Activated naive CD4-positive, alpha-beta T cell treated with anti-CD3 and anti-CD28 coated beads, Interleukin-2, amount 50 U/mL, for 24 hours (primary cell): Measurements from ENCODE around the gene HOXD3.

ENCODE experiments used
- H3K27ac Mint-ChIP-seq: one replicate; pipeline ENCODE4 v1.8.0; 2021; ENCODE audit warnings: mild to moderate bottlenecking, mixed read lengths
- H3K27me3 Mint-ChIP-seq: one replicate; pipeline ENCODE4 v1.8.0; 2021; ENCODE audit warnings: mixed read lengths
- H3K36me3 Mint-ChIP-seq: one replicate; pipeline ENCODE4 v1.8.0; 2021; ENCODE audit warnings: mixed read lengths
- H3K4me1 Mint-ChIP-seq: one replicate; pipeline ENCODE4 v1.8.0; 2021; ENCODE audit warnings: mixed read lengths
- H3K4me3 Mint-ChIP-seq: one replicate; pipeline ENCODE4 v1.8.0; 2021; ENCODE audit warnings: mild to moderate bottlenecking, mixed read lengths
- H3K9me3 Mint-ChIP-seq: one replicate; pipeline ENCODE4 v1.8.0; 2021; ENCODE audit warnings: mixed read lengths

The HOXD3 gene

DNA sequence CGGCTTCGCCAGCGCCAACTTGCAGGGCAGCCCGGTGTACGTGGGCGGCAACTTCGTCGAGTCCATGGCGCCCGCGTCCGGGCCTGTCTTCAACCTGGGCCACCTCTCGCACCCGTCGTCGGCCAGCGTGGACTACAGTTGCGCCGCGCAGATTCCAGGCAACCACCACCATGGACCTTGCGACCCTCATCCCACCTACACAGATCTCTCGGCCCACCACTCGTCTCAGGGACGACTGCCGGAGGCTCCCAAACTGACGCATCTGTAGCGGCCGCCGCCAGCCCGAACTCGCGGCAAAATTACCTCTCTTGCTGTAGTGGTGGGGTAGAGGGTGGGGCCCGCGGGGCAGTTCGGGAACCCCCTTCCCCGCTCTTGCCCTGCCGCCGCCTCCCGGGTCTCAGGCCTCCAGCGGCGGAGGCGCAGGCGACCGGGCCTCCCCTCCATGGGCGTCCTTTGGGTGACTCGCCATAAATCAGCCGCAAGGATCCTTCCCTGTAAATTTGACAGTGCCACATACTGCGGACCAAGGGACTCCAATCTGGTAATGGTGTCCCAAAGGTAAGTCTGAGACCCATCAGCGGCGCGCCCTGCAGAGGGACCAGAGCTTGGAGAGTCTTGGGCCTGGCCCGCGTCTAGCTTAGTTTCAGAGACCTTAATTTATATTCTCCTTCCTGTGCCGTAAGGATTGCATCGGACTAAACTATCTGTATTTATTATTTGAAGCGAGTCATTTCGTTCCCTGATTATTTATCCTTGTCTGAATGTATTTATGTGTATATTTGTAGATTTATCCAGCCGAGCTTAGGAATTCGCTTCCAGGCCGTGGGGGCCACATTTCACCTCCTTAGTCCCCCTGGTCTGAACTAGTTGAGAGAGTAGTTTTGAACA lies 15.1 kb downstream of the HOXD3 start:
- no peak overlapping the region for H3K27ac Mint-ChIP-seq
- no peaks in the 10 kb centered on the region for H3K36me3 Mint-ChIP-seq
- H3K4me1 Mint-ChIP-seq, result peaks cover 11% of the 10 kb centered on the region
- peaks cover 2% of the 10 kb centered on the region for H3K9me3 Mint-ChIP-seq
- H3K27me3 Mint-ChIP-seq, result peaks cover 59% of the 10 kb centered on the region
- H3K4me3 Mint-ChIP-seq, result no peak overlapping the region

DNA sequence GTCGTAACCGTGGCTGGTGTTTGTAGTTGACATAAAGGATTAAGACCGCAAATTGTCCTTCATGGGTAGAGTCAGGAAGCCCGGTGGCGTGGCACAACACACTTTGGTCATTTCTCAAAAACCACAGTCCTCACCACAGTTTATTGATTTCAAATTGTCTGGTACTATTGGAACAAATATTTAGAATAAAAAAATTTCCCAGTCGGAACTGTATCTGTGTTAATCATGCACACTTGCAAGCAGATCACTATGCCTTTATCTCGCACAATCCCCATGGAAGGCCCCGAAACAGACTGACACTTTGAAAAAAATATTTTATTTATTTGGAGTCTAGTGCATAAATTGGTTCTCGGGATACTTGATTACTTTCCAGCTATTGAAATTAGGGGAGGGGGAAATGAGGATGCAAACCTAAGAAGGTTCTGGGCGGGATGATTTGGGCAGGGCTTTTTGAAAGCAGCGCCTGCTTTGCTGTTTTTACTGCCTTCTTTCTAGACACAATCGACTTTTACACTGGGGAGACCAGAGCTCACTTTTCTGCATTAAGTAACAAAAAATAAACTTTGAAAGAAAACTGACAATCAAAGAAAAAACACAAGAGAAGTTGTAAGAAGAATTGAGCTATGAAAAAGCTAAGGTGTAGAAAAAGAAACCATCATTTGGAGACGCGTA lies 15.9 kb downstream of the HOXD3 start:
- Mint-ChIP-seq H3K27ac (no peak overlapping the region), H3K4me1 (peaks cover 11% of the 10 kb centered on the region), H3K9me3 (no peaks in the 10 kb centered on the region), H3K36me3 (no peaks in the 10 kb centered on the region), H3K27me3 (peaks cover 55% of the 10 kb centered on the region), H3K4me3 (no peak overlapping the region)

DNA sequence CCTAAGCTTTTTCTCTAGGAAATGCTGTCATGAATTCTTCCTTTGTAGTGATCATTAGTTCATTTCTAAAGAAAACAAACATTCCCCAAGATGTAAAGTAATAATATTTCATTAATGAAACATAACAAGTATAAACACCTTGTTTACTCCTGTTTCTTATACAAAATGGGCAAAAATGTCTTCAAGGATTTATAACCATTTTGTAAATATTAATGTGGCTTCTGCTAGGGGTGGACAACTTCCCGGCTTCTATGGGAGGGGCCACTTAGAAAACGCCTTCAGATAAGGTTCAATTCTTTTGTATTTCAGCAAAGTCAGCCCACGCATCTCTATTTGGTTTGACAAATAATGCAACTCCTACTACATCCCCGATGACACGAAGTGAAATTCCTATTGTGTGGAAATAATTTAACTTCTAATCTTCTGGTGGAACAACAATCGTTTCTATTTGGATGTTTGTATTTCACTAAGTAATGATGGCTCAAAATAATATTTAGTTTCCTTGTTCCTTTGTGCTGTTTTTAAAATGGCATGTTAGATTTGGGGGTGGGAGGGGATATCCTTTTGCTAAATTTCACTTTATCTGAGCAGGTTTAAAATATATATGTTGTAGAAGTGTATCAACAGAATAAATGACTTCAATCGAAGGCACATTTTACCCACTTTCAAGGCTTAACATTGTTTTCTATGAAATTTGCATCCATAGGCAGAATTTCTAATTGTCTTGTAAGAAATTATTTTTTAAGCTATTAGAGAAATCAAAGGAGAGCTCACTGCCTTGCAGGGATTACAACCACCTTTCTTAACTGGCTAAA lies 16.7 kb downstream of the HOXD3 start:
- H3K27me3 Mint-ChIP-seq, result peaks cover 58% of the 10 kb centered on the region
- peaks cover 11% of the 10 kb centered on the region for H3K4me1 Mint-ChIP-seq
- H3K36me3 Mint-ChIP-seq, result no peaks in the 10 kb centered on the region
- no peaks in the 10 kb centered on the region for H3K9me3 Mint-ChIP-seq
- no peak overlapping the region for H3K4me3 Mint-ChIP-seq
- H3K27ac Mint-ChIP-seq, result no peak overlapping the region

- no peak overlapping the region for H3K27ac Mint-ChIP-seq
These were observed 17.3 kb downstream of the HOXD3 start for GRCh38 chr2:176174382-176174823.

DNA sequence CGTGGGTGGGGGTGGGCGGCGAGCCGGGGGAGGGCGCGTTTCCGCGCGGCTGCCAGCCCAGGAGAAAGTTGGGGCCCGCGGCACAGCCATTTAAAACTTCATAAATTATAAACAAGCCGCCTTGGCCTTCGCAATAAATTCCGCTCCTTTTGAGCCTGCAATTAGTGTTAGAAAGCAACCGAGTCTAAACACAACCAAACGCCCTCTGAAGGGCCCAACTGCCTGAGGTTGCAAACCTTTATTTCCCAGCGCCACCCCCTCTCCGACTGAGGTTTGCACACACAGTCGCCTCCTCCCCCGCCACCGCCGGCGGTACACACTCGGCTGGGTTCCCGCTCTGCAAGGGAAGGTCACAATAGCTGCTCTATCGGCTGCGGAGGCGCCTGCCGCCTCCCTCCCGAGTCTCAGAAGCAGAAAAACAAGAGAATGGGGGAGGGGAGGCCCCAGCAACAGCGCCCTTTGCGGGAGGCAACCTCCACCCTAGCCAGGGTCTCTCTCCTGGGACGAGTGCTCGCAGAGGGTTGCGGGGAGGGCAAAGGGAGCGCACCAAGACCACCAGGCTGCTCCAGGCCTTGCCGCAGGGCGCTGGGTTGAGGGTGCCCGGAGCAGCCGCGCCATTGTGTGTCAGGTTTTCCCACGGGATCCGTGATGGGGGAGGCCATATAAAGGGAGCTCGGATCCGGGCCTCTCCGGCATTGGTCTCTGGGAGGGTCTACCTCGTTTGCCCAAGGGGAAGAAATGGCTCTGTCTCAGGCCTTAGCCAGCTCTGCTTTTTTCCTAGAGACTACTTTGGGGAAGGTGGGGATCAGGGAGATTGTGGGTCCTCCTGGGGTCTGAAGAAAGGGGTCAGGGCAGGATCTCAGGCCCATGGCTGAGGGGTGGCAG lies 18.0 kb downstream of the HOXD3 start:
- H3K9me3 Mint-ChIP-seq, result no peaks in the 10 kb centered on the region
- H3K36me3 Mint-ChIP-seq, result no peaks in the 10 kb centered on the region
- no peak overlapping the region for H3K4me3 Mint-ChIP-seq
- H3K27me3 Mint-ChIP-seq, result peaks cover 62% of the 10 kb centered on the region
- no peak overlapping the region for H3K27ac Mint-ChIP-seq
- peaks cover 11% of the 10 kb centered on the region for H3K4me1 Mint-ChIP-seq

More at GRCh38 chr2:176174382-176174823, 17.3 kb downstream of the HOXD3 start:
- Mint-ChIP-seq H3K36me3 (no peaks in the 10 kb centered on the region), H3K9me3 (no peaks in the 10 kb centered on the region), H3K4me3 (no peak overlapping the region), H3K27me3 (peaks cover 62% of the 10 kb centered on the region), H3K4me1 (peaks cover 11% of the 10 kb centered on the region)

GRCh38 chr2:176175709-176176607 lies 18.9 kb downstream of the HOXD3 start:
- Mint-ChIP-seq H3K9me3 (no peaks in the 10 kb centered on the region), H3K4me1 (peaks cover 11% of the 10 kb centered on the region), H3K27ac (no peak overlapping the region), H3K36me3 (no peaks in the 10 kb centered on the region), H3K4me3 (no peak overlapping the region), H3K27me3 (peaks cover 67% of the 10 kb centered on the region)

GRCh38 chr2:176177580-176178037 lies 20.5 kb downstream of the HOXD3 start:
- Mint-ChIP-seq H3K27me3 (peaks cover 66% of the 10 kb centered on the region), H3K4me1 (peaks cover 11% of the 10 kb centered on the region), H3K27ac (no peak overlapping the region), H3K9me3 (no peaks in the 10 kb centered on the region), H3K4me3 (no peak overlapping the region), H3K36me3 (no peaks in the 10 kb centered on the region)

DNA sequence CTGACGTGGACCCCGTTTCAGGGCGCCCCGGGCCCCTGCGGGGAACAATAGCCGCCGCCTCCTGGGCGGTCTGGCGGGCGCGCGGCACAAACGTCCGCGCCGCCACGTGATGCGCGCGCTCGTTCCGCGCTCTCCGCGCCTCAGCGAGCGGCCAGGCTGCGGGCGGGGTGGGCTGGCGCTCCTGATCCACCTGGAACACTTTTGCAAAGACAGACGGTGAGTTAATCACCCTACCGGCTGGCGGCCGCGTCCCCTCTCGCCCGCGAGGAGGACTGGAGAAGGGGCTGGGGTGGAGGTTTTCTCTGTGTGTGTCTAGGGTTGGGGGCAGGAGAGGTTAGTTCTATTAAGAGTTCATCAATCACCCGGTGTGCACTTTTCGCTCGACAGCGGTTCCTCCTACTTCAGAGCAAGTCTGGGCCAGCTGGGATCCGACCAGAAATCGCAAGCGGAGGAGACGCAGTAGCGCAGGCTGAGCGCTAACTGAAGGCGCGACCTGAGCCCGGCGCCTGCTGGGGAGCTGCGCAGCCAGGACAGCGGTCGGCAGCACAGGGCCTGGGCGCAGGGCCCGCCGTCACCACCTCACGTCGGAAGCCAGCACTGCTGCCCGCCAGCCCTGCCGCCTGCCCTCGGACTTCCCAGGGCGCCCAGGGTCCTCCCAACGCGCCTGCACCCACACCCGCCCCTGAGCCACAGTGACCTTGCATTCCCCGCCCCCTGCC lies 21.1 kb downstream of the HOXD3 start:
- no peak overlapping the region for H3K4me3 Mint-ChIP-seq
- H3K27ac Mint-ChIP-seq, result no peak overlapping the region
- H3K36me3 Mint-ChIP-seq, result no peaks in the 10 kb centered on the region
- H3K4me1 Mint-ChIP-seq, result peaks cover 11% of the 10 kb centered on the region
- H3K9me3 Mint-ChIP-seq, result no peaks in the 10 kb centered on the region
- peaks cover 68% of the 10 kb centered on the region for H3K27me3 Mint-ChIP-seq

GRCh38 chr2:176178757-176179295 lies 21.7 kb downstream of the HOXD3 start:
- Mint-ChIP-seq H3K36me3 (no peaks in the 10 kb centered on the region), H3K9me3 (no peaks in the 10 kb centered on the region), H3K4me1 (peaks cover 10% of the 10 kb centered on the region), H3K27ac (no peak overlapping the region), H3K4me3 (no peak overlapping the region), H3K27me3 (peaks cover 69% of the 10 kb centered on the region)

GRCh38 chr2:176181551-176181950 lies 24.4 kb downstream of the HOXD3 start:
- Mint-ChIP-seq H3K4me3 (no peak overlapping the region), H3K36me3 (peaks cover 3% of the 10 kb centered on the region), H3K4me1 (no peaks in the 10 kb centered on the region), H3K27ac (no peak overlapping the region), H3K9me3 (peaks cover 6% of the 10 kb centered on the region), H3K27me3 (peaks cover 65% of the 10 kb centered on the region)

- Mint-ChIP-seq H3K36me3 (peaks cover 3% of the 10 kb centered on the region), H3K4me1 (peaks cover 6% of the 10 kb centered on the region), H3K27me3 (peaks cover 65% of the 10 kb centered on the region), H3K9me3 (peaks cover 6% of the 10 kb centered on the region), H3K4me3 (no peak overlapping the region), H3K27ac (no peak overlapping the region)
These were observed 25.6 kb downstream of the HOXD3 start for GRCh38 chr2:176182671-176183070.

DNA sequence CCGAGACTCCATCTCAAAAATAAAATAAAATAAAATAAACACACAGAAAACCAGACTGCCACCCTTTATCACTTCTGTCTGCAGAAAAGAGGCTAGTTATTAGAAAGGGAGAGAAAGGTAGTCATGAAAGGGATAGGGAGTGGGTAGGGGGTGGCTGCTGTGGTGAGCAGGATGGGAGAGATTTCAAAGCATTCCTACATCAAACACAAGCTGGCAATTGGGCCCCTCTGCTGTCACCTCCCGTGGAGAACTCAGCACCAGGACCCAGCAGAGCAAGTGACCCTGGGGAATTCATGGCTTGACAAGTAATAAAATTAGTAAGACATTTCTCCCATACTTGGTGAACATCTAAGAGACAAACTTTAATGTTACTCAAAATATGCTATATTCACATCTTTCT lies 27.6 kb downstream of the HOXD3 start:
- H3K4me3 Mint-ChIP-seq, result no peak overlapping the region
- H3K4me1 Mint-ChIP-seq, result peaks cover 16% of the 10 kb centered on the region
- no peak overlapping the region for H3K27ac Mint-ChIP-seq
- peaks cover 4% of the 10 kb centered on the region for H3K36me3 Mint-ChIP-seq
- peaks cover 61% of the 10 kb centered on the region for H3K27me3 Mint-ChIP-seq
- H3K9me3 Mint-ChIP-seq, result peaks cover 6% of the 10 kb centered on the region

DNA sequence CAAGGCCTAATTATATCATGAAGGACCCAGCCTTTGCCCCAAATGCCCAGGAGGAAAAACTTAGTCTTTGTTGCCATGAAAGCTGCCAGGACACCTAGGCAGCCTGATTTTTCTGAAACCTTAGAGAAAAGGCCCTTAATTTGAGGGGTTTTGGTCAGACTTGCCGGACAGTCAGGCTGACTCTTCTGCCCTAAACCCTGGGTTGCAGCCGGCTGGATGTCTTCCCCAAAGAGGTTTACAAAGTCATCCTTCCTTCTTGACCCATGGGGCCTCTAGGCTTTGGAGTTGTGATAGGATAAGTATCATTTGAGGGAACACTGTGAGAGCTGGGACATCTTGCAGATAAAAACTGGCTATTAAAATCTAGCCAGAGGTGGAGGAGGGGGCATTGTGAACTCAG lies 28.9 kb downstream of the HOXD3 start:
- peaks cover 17% of the 10 kb centered on the region for H3K4me1 Mint-ChIP-seq
- H3K27me3 Mint-ChIP-seq, result peaks cover 59% of the 10 kb centered on the region
- H3K27ac Mint-ChIP-seq, result no peak overlapping the region
- H3K4me3 Mint-ChIP-seq, result peak overlapping the region; percentile 26
- H3K36me3 Mint-ChIP-seq, result peaks cover 4% of the 10 kb centered on the region
- peaks cover 6% of the 10 kb centered on the region for H3K9me3 Mint-ChIP-seq
